Body of pancreas (tissue), 4 donors: ENCODE results near the gene GTF3C5.

Source experiments
- CTCF ChIP-seq, 7 experiments: fragments of 450-650 bp in 4 of 7; fragments of 200-600 bp in 3 of 7; sonication (generic) in 3 of 7; IDR thresholded peaks; one replicate each; pipeline ENCODE4 v1.5.1; 2016 to 2019; ENCODE audit warnings: antibody characterized with exemption in 7 of 7
- POLR2A ChIP-seq, 3 donors: fragments of 450-650 bp; IDR thresholded peaks; one replicate each; pipeline ENCODE4 v1.6.1; 2016; ENCODE audit warnings: antibody characterized with exemption in 3 of 3, mild to moderate bottlenecking in 2 of 3

DNA sequence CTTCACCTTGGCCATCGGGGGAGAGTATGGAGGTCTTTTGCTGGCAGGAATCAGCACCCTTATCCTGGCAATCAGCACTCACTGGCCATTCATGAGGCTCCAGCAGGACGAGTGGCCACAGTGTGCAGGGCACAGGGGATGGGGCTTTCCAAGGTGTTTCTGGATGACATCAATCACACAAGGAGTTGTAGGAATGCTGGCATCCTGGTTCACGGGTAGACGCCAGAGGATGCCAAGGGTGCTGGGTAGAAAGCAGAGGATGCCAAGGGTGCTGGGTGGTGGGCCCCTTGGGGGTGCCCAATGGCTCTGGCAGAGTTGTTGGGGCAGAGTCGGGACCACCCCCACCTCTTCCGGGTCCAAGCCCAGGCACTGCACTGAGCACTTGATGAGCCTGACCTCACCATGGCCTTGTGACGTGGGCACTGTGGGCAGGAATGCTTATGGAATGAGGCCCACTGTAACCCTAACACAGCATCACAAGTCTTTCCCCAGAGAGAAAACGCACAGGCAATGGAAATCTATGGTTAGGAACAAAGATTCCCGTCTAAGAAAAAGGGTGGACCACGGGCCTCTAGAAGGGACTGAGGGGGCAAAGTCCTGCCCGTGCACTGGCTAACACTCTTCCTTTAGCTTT, 60.1 kb downstream of the GTF3C5 start:
- no peak for TF ChIP-seq CTCF (IDR thresholded peaks at IDR 0.05)
- peak in 2 of 3 donors; percentile 12 to 31 for TF ChIP-seq POLR2A (IDR thresholded peaks at IDR 0.05)
